NCI-H1048 (cell line): ENCODE results near the gene ITPRID1.
A peak's percentile ranks its signal among the peaks of the same experiment; 100 is the strongest.

Experiments used
- DNase-seq: peaks from one replicate; lab custom pipeline; 2025; lab: John Stamatoyannopoulos, UW

The ITPRID1 gene

GRCh38 chr7:31633894-31634494 is 120.1 kb downstream of the ITPRID1 start:
- peak; percentile 23 for DNase-seq

- no peak for DNase-seq
These were observed 126.5 kb downstream of the ITPRID1 start for GRCh38 chr7:31640381-31640780.

DNA sequence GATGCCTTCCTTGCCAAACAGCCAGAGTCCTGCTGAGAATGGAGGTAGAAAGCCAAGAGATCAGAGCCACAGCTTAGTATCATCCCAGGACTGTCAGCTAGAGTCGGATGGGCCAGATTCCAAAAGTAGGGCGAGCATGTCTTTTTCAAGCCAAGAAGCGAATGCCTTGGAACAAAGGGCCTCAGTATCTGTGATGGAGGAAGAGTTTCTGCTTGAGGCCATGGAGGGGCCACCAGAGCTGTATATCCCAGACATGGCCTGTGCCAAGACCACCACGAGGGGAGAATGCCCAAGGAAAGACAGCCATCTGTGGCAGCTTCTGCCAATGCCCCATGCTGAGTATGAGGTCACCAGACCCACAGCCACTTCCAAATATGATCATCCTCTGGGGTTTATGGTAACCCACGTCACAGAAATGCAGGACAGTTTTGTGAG is 128.8 kb downstream of the ITPRID1 start:
- DNase-seq, result no peak

DNA sequence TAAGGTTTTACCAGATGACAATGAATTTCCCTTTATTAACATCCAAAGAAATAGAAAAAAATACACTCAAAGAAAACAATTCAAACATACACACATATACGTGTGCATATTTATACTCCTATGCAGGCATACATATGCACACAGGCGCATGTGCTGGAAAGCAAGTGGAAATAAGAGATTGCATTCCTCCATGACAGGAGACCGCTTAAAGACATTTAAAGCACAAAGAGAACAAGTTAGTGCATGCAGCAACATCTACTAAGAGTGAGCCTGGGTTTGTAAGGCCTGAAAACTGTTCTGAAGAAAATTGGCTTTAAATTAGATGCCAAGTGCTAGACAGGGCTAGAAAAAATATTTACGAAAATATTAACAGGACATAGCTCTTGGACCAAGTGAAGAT is 133.1 kb downstream of the ITPRID1 start:
- DNase-seq, result no peak

- DNase-seq, result no peak
These were observed 133.6 kb downstream of the ITPRID1 start for GRCh38 chr7:31647511-31647910.

DNA sequence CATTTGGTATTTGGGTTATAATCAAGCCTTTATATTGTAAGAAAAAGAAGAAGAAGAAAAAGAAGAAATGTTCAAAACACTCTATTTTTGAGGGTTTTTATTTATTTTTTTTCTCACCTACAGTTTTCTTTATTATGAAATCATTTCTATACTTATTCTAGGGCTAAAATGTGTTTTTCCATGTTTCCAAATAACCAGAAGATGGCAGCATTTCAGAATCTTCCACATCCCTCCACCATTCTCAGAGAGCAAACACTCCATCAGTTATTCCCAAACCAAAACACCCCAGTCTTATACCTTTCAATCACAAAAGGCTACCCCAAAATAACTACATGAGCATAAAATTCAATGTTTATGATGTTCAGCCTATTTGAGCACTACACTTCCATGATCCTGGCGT is 134.4 kb downstream of the ITPRID1 start:
- no peak for DNase-seq

DNA sequence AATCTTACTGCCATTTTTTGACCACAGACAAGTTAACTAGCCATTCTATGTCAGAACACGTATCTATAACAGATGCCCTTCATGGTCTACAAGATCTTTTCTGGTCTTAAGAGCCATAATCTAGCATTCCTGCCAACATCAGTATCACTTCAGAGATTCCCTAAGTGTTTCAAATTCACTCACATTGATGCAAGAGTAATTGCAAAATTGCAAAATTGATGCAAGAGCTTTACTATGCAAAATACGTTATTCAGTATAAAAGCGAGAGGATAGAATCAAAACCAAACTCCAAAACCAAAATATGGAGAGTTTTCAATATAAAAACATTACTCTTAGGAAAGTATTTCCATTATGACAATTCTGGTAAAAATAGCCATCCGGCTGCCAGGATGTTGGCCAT is 135.0 kb downstream of the ITPRID1 start:
- DNase-seq, result no peak

GRCh38 chr7:31651234-31652062 is 137.6 kb downstream of the ITPRID1 start:
- DNase-seq, result no peak

DNA sequence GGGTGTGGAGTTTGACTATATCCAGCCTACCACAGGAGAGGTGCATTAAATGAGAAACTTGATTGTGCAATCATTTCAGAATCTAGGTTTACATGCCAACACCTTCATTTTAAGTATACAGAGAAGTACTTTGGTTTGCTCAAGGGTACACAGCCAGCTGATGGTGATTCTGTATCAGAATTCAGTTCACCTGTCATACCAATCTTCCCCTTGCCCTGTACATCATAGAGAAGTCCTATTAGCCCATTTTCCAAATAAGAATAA is 138.1 kb downstream of the ITPRID1 start:
- DNase-seq, result no peak

DNA sequence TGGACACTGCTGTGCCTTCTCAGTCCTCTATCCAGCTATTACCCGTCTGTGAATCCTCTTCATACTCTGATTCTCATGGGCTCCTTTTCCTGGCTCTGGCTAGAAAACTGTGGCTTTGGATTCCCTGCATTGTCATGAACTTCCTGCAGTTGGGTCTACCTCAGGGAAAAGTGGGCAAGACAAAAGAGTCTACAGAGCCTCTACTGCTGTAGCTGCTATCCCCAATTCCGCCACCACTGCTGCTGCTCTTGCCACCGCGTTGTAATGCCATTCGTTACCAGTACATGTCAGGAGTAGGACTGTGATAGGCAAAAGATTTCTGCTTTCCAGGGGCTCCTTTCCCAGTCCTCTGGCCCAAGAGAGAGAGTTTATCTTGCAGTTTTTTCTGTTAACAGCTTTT is 149.2 kb downstream of the ITPRID1 start:
- no peak for DNase-seq

DNA sequence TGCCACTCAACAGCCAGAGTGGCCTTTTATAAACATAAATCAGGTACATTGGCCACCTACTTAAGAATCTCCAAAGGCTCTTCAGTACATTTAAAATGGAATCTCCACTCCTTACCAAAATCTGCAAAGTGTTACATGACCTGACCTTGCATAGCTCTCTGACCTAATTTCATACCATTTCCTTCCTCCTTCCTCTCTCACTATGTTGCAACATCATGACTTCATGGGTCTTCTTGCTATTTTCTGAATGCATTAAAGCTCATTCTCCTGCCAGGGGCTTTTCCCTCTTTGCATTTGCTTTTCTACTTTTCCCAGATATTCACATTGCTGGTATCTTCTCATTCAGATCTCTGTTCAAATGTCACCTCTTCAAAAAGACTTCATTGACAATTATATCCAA is 151.0 kb downstream of the ITPRID1 start:
- DNase-seq, result no peak

GRCh38 chr7:31665546-31665945 is 151.7 kb downstream of the ITPRID1 start:
- no peak for DNase-seq

- no peak for DNase-seq
These were observed 155.6 kb downstream of the ITPRID1 start for GRCh38 chr7:31669461-31669860.

DNA sequence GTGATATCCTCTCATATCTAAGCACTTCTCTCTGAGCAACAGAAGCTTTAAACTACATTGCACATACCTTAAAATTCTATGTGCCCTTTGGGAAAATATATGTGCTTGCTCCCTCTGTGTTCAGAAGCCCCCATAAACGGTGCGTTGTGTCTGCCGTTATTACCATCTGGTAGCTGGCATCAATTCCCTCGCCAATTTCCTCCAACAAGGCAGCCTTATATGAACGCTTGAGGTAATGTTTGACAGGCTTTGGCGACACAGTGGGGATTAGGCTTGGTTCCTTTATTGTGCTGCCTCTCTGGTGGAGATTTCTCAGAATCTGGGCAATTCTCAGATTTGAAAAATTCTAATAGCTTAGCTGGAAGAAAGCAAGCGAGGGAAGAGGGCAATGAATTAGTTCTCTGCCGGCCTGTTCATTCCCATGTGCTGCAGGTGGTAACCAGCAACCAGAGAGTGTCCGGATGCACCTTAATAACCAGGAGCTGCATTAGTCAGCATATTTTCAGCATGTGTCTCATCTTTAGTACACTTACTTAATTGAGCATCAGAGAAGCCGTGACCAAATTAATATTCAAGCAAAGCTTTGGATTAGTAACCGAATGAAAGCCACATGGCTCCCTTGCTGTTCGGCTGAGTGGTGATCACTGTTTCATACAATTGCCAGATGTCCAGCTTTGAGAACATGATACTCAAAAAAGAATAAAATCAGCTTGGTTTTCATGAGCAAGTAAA is 165.8 kb downstream of the ITPRID1 start:
- DNase-seq, result no peak

DNA sequence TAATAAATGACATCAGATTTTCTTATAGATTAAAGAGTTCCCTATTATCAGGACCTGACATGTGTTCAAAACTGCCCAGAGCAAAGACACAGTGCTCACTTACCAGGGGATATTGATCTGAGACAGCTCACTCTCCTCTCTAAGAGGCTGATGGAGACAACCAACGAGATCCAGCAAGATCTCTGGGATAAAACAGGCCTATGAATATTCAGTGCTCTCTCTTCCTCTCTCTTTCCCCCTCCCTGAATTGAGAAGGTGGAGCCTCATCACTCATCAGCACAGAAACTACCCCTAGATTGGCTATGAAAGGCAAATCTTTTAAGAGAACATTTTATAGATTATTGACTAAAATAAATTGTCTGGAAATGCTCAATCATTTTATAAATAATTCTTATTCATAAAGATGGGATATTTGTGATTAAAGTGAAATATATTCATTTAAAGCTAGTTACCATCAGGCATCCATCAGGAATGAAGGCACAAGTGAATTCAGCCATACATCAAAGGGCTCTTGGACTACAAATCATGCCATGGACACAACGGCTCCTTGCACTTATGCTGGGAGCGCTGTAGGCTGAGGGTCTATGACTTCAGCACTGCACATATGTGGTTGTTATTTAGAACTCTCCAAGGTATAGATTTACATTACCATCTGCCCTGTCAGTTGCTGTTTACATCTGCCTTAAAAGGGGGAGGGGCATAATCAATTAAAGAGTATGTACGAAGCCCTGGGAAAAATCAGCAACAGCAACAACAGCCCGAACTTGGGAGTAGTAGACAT is 169.7 kb downstream of the ITPRID1 start:
- DNase-seq, result no peak

GRCh38 chr7:31687024-31687748 is 173.3 kb downstream of the ITPRID1 start, which contains the start of gene PPP1R17:
PPP1R17 (plus strand) TSS chr7:31687215; CDS start chr7:31692442, 5,227 bp downstream.
- DNase-seq, result no peak

DNA sequence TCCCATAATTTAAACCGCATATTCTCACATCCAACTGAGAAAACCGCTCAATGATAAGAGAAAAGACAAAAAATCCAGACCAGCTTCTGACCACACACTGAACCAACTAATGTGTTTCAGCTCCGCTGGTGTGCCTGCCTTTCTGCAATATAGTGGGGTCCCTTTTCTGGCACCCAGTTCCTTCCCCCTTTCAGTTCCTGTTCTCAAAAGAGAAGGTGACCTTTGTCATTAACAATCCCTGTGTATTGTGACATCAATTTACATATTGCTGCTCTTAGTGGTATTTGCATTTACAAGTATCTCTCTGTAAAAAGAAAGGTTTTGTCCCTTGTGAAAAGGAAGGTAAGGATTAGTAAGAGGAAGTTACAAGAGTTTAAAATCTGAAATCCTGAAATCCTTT is 174.5 kb downstream of the ITPRID1 start:
- no peak for DNase-seq

DNA sequence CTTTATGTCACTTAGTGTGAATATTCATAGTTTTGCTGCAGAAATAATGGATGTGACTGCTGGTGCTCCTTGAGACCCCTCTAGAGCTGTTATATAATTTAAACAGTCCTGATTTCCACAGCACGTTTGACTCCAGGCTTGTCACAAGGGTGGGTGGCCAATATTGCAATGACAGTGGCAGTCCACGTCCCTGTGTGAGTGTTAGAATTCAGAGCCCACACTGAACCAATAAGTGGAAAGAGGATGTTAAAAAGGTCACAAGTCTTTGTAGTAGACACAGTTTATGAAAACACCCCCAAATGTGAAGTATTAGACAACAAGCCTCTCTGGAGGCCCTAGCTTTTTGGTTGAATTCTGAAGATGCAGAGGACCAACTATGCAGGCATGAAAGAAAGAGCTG is 175.1 kb downstream of the ITPRID1 start:
- no peak for DNase-seq

- DNase-seq, result no peak
These were observed 177.0 kb downstream of the ITPRID1 start for GRCh38 chr7:31690935-31691334.

- no peak for DNase-seq
These were observed 178.6 kb downstream of the ITPRID1 start for GRCh38 chr7:31692451-31692850.

DNA sequence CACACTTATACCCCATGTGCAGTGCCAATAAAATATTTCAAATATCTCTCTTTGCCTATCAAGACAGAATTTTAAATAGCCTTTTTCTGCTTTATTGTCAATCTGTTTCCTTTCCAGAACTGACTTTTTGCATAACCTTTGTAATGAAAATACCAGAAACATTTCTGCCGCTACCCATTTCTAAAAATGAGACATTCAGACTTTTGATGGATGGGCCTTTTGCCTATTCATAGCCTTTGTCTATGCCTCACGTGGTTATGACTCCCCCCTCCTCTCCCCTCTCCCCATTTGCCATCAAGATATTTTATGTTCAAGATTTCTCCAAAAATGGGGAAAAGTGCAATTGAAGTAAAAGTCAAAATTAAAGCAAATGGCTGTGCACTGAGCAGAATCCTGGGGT is 179.0 kb downstream of the ITPRID1 start:
- no peak for DNase-seq
